Fibroblast of gingiva (primary cell): ENCODE measurements around the gene SLC9A6.
A peak's percentile ranks its signal among the peaks of the same experiment; 100 is the strongest.
"Not testable (repeated sequence)": the region's sequence is repeated elsewhere in the genome, so short reads cannot be mapped to it uniquely, and the experiment has no call there.

Experiments
- DNase-seq: peaks from one replicate; pipeline ENCODE4 v3.0.0-alpha.2; 2011; ENCODE audit warnings: low read depth

SLC9A6 gene

DNA sequence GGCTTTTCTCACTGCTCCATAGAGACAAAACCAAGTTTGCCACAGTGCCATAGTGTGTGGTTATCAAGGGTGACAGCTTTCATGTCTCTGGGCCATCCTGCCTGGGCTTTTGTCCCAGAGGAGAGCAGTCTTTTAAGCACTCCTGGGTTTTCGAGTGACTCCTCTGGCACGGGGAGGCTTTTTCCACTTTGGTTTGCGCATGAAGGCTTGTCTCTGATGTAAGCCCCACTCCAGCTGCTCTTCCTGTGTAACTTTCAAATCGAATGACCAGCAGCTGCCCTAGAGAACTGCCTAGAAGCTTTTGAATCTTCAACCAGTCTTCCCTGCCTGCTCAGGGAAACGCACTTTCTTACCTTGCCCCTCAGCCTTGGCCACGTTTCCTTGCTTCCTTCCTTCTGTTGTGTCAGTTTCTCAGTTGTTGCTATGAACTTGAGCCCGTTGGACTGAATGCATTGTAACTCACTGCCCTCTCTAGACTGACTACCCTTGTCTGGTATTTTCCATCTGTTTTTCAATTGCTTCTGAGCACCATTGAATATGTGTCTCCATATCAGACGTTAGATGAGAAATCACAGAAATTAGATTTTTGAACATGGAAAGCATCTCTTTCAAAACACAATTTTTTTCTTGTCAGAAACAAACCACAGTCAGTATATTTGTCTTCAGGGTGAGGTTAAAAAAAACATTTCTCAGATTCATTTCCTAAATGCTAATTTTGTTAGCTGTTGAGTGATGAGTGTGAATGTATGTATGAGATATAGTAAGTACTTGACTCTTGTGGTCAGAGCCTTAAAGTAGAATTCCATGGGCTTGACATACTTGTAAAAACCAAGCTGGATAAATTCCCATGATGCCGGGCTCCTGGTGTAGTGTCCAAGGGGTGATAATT lies 45.3 kb downstream of the SLC9A6 start:
- DNase-seq: peak; percentile 80

DNA sequence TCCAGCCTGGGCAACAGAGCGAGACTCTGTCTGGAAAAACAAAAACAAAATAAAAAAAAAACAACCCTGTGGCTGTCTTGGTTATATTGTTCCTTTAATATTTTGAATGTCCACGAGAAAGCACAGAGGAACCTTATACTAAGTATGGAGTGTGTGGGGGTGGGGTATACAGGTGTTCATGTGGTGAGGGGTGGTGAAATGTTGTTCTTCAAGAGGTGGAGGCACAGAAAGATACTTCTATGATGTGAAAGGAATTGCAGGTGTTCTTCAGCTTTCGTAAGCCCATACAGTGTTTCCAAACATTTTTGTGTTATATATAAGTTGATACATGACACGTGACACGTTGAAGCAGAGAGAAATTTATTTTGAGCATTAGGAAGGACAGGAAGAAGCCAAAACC lies 46.4 kb downstream of the SLC9A6 start:
- DNase-seq: no peak

- peak; percentile 33 for DNase-seq
Measured at GRCh38 chrX:136032370-136032769, 47.1 kb downstream of the SLC9A6 start.

DNA sequence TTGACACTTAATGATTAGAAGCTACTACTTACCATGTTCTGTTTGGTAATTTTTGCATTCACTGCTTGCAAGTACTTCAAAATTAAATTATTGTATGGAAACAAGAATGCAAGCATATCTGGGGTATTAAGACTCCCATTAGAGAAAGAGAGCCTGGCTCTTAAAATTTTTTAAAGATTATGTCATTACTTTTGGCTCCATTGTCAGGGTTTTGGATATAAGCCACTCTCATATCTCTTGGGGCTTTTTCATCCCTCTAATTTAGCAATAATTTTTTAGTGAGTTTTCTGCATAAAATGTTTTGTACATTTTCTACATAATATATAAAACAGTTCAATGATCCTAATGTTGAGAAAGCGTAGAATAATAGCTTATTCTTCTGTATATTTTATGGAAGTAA lies 49.4 kb downstream of the SLC9A6 start:
- DNase-seq: no peak

GRCh38 chrX:136035663-136036062 lies 50.4 kb downstream of the SLC9A6 start:
- DNase-seq: no peak

DNA sequence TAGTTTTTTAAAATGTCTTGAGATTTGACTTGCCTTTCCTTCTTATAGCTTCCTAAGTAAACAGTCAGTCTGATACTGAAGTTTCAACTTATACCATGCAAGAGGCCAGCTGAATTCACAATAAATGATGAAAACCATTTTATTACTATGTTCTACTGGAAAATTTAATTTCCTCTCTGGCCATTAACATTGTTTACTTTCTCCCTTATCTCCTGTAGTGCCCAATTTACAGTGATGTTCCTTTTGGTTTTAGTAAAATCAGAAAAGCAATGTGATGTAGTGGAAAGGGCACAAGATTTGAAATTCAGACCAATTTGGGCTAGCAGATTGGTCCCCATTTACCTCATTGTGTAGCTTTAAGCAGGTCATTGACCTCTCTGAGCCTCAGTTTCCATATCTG lies 54.2 kb downstream of the SLC9A6 start:
- no peak for DNase-seq

DNA sequence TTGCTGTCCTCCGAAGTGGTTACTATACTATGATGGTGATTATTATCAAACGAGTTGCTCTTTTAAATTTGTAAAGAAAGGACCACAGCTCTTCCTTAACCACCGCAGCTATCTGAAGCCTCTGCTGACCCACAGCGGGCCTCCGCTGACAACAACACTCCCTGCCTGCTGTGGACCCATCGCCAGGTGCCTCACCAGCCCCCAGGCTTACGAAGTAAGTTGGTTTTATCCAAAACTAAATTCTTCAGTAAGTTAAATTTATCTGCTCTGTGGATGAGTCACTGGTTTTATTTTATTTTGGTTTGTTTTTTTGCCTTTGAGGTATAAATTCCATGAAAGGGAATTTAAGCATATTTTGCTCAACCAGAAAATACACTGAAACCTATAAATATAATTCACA lies 54.7 kb downstream of the SLC9A6 start:
- DNase-seq: no peak

GRCh38 chrX:136041254-136041812 lies 56.1 kb downstream of the SLC9A6 start:
- DNase-seq: no peak

DNA sequence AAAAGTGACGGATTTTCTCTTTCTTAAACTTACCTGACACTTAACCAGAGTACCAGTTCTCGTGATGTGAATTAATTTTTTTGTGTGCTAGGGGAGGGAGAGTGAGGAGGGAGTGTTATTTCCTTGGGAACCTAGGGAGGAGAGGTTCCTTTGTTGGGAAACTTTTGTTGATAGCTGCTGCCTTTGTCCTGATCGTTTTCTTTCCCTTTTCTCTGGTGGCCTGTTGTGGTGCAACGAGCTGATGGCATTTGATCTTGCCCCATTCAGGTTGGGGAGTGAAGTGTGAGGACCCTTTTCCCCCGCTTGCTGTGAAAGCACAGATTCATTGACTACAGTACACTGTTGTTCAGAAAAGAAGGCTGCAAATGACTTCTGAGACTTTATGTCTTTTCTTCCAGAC lies 59.8 kb downstream of the SLC9A6 start:
- no peak for DNase-seq

- DNase-seq: no peak
Measured at GRCh38 chrX:136046295-136047015, 61.2 kb downstream of the SLC9A6 start.

DNA sequence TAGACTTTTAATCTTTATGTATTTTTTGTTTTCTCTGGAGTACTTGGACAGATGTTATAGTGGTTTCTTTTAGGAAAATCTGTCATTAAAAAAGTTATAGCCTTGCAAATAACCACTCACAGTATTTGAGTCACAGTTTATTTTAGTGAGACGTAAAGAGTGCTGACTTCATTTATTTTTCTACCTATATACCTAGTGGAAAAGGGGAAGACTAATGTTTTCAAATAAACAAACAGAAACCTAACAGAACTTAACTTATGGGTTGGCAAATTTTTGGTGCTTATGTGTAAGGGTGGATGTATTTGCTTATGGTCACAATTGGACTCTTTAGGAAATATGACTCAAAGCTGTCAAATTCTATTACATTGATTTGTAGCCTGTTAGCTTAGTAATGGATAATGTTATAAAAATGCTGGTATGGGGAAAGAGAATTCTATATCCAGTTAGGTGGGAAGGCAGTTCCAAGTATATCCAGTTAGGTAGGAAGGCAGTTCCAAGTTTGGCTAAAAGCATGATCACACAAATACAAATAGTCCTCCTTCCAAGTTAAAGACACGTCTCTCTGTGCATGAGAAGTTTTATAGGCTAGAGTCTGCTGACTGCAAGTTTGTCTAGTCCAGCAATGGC lies 61.9 kb downstream of the SLC9A6 start:
- peak; percentile 48 for DNase-seq

- peak; percentile 66 for DNase-seq
Measured at GRCh38 chrX:136047969-136048368, 62.7 kb downstream of the SLC9A6 start.

DNA sequence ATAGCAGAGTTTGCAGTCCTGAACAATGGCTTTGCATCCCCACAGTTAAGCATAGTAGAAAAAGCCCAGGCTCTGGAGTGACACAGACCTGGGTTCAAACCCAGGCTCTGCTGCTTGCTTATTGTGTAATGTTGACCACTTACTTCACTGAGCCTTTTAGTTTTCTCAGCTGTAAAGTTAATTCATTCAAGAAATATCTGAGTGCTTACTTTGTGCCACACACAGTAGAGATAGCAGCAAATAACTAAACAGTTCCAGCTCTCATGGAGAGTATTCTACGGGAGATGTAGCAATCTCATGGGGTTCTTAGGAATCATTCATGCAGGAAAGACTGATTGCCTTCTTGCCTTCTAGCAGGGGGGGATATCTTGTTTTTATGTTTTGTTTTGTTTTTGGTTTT lies 63.2 kb downstream of the SLC9A6 start:
- DNase-seq: peak; percentile 64

DNA sequence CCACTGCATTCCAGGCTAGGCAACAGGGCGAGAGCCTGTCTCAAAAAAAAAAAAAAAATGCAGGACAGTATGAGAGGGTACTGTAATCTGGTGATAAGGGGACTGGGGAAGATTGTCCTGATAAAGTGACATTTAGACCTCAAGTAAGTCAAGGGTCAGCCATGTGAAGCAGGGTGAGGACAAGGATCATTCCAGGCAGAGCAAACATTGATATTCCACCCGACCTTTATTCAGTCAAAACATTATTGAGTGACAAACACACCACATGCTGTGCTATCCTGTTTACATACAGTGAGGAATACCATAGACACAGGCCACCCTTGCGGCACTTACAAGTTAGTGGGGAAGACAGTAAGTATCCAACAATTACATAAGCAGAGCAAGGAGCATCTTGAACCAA lies 64.4 kb downstream of the SLC9A6 start:
- no peak for DNase-seq

DNA sequence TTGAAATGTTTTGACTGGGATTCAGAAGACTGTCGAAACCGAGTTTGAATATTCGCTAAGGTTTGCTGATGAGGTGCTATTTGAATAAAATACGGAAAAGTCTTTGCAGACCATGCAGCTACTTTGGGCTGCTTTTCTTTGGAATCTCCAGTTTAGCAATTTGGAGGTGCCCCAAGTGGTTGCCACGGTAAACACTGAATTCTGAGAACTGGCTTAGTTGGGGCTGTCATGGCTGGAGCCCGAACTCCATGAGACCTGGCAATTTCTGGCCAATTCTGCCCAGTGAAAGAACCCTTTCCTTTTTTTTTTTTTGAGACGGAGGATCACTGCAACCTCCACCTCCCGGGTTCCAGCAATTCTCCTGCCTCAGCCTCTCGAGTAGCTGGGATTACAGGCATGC lies 65.6 kb downstream of the SLC9A6 start:
- DNase-seq: not testable (repeated sequence)

GRCh38 chrX:136051611-136052010 lies 66.4 kb downstream of the SLC9A6 start:
- no peak for DNase-seq

- peak; percentile 97 for DNase-seq
Measured at GRCh38 chrX:136055651-136056221, 70.5 kb downstream of the SLC9A6 start.

DNA sequence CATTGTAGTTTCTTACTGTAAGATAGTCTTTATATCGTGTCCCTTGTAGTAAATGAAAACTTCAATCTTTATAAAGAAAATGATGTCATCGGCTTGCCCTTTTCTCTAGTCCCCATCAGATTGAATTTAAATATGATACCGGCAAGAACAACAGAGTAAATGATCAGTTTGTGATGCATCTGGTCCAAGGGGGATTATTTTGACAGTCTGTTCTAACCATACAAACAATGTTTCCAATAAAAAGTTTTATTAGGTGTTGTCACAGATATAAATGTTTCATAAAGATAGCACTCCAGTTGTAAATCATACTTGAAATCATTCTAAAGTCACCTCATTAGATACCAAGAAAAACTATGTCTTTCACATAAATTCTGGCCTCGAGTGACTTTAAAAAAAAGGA lies 72.3 kb downstream of the SLC9A6 start:
- DNase-seq: no peak

DNA sequence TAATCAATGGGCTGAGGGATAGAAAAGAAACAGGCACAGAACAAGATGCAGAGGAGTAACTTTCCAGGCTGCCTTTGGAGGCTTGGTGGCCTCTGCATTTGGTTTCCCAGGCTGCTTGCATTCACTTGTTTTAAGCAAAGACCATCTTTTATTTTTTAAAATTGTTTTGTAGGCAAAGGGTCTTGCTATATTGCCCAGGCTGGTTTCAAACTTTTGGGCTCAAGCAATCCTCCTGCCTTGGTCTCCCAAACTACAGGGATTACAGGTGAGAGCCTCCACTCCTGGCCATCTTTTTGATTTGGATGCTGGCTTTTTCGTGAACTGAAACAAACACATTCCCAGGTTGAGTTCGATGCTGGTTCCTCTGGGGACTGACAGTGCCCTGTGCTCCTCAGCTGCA lies 74.1 kb downstream of the SLC9A6 start:
- DNase-seq: no peak

DNA sequence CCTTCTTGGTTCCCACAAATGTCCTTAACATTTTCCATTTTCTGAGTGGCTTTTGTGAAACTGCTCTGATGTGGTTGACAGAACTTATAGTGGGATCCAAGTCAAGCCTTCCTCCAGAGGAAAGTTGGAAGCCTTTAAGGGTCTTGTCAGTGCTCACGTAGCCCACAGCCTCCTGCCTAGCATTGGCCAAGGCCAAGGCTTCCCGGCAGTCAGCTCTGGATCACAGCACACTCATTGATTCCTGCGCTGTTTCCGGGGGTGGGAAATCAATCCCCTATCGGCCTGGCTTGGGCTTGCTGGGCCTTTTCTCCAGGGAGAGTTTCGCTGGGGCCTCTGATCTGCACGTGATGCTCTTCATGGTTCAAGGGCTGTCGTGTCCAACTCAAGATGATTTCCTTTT lies 76.1 kb downstream of the SLC9A6 start:
- DNase-seq: no peak

- no peak for DNase-seq
Measured at GRCh38 chrX:136061696-136062095, 76.5 kb downstream of the SLC9A6 start.

DNA sequence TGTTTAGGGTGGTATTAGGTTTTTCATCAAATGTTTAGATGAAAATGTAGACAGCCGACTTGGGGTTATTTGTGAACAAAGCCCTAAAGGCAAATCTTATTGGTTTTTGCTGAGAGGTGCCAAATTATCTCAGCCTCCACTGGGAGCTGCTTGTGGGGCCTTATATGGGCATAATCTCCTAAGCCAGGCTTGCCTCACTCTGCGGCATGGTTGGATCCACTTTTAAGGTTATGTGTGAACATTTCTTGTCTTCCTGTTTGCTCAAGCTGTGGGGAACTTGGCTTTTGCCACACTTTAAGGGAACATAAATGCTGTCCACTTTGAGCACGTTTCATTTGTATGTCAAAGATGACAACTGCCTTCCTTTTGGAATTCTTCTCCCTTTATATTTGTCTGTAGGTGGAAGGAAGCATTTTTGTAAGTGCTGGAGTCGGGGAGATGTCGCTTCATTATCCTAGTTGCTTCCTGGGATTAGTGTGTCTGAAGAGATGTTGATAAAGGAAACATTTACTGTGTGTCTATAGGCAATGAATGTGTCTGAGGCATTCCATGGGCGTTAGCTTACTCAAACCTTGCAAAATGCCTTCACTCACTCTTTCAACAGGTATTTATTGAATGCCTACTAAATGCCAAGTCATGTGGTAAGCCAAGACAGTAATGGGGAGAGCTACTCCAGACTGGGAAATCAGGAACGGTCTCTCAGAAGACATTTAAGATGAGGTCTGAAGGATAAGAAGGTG lies 78.3 kb downstream of the SLC9A6 start:
- DNase-seq: peak; percentile 54
